HCT116 (cell line): Measurements from ENCODE around the gene CAMSAP1. TPM values are rescaled to one million over a fixed set of nuclear protein-coding genes. Genes with fewer than 3 reads are reported as not detected.

Experiments used
- ATAC-seq: fragments of 200-7000 bp; cut with Tn5 transposase; 2 replicates; pipeline ENCODE4 v1.9.1; 2020; ENCODE audit warnings: mild to moderate bottlenecking, moderate library complexity
- BruUV-seq: library from RNA; stranded (reverse); fragments of 400-500 nt; replicated peaks from 2 replicates; lab custom pipeline; 2021; lab: Mats Ljungman, UMichigan
- CTCF ChIA-PET: fragments of 300-600 bp; sonication (Branson Sonifier 250); formaldehyde crosslinking; loops from one replicate; lab custom pipeline; 2021; ENCODE audit warnings: antibody characterized with exemption; lab: Charles Lee
- POLR2A ChIA-PET: fragments of 300-600, 350-600 bp; sonication (Branson Sonifier 250); formaldehyde crosslinking; loops from one replicate; lab custom pipeline; 2021; ENCODE audit warnings: antibody characterized with exemption; lab: Charles Lee
- RAD21 ChIA-PET, 2 experiments: fragments of 300-600 bp; sonication (Branson Sonifier 250); formaldehyde crosslinking; loops; one replicate each; lab custom pipeline; 2023; ENCODE audit warnings: low total read pairs in 2 of 2; ENCODE audit not compliant: uncharacterized antibody in 2 of 2, unreplicated experiment in 2 of 2, low non-redundant PET in 1 of 2; lab: Charles Lee
- DNase-seq: peaks from one replicate; pipeline ENCODE4 v3.0.0-alpha.2; 2010; ENCODE audit warnings: low read depth, low spot score
- H2AFZ ChIP-seq: fragments of 200-600 bp; shearing (Covaris generic), sonication (generic); 2 replicates; pipeline ENCODE4 v1.6.1; 2017; ENCODE audit warnings: low read depth, mixed run types, mixed read lengths, antibody characterized with exemption, low read length; ENCODE audit not compliant: poor library complexity, severe bottlenecking
- H3K27ac ChIP-seq: 2 replicates; pipeline ENCODE4 v1.5.1; 2012; ENCODE audit warnings: low read depth, low read length
- H3K27me3 ChIP-seq: fragments of 200-600 bp; sonication (generic); 2 replicates; pipeline ENCODE4 v1.6.1; 2016; ENCODE audit warnings: mixed run types, low read length, mixed read lengths; ENCODE audit not compliant: insufficient read depth
- H3K36me3 ChIP-seq, 2 experiments: fragments of 200-500 bp in 1 of 2; fragments of 200-600 bp in 1 of 2; sonication (Bioruptor generic) in 1 of 2; sonication (generic) in 1 of 2; 2 replicates each; pipeline versions ENCODE4 v1.5.1 to v1.6.1; 2014 to 2016; ENCODE audit warnings: low read length in 2 of 2, inconsistent platforms in 1 of 2, mixed read lengths in 1 of 2, mixed run types in 1 of 2; ENCODE audit not compliant: insufficient read depth in 2 of 2, control insufficient read depth in 1 of 2
- H3K4me1 ChIP-seq, 2 experiments: fragments of 200-600 bp in 1 of 2; sonication (generic) in 1 of 2; 2 replicates each; pipeline versions ENCODE4 v1.5.1 to v1.6.1; 2012 to 2017; ENCODE audit warnings: low read length in 2 of 2, inconsistent platforms in 1 of 2, mild to moderate bottlenecking in 1 of 2, mixed read lengths in 1 of 2, mixed run types in 1 of 2, moderate library complexity in 1 of 2; ENCODE audit not compliant: insufficient read depth in 2 of 2, control insufficient read depth in 1 of 2
- H3K4me2 ChIP-seq: fragments of 200-600 bp; sonication (generic); 2 replicates; pipeline ENCODE4 v1.6.1; 2017; ENCODE audit warnings: mixed run types, low read length, mixed read lengths
- H3K4me3 ChIP-seq, 2 experiments: fragments of 200-600 bp in 1 of 2; sonication (generic) in 1 of 2; replicated peaks in 1 of 2; 2 replicates each; pipeline ENCODE4 v1.5.1; 2011 to 2016; ENCODE audit warnings: low read length in 2 of 2, control low read depth in 1 of 2, low read depth in 1 of 2, mild to moderate bottlenecking in 1 of 2, mixed read lengths in 1 of 2, mixed run types in 1 of 2
- H3K79me2 ChIP-seq: fragments of 200-600 bp; sonication (generic); 2 replicates; pipeline ENCODE4 v1.6.1; 2017; ENCODE audit warnings: mild to moderate bottlenecking, mixed run types, low read length, moderate library complexity, mixed read lengths; ENCODE audit not compliant: insufficient read depth
- H3K9ac ChIP-seq: fragments of 200-600 bp; sonication (generic); 2 replicates; pipeline ENCODE4 v1.6.1; 2016; ENCODE audit warnings: low read length, mixed read lengths
- H3K9me2 ChIP-seq: fragments of 200-600 bp; sonication (generic), shearing (Covaris generic); 2 replicates; pipeline ENCODE4 v1.6.1; 2017; ENCODE audit warnings: mixed run types, mild to moderate bottlenecking, moderate library complexity; ENCODE audit not compliant: insufficient read depth
- H3K9me3 ChIP-seq, 2 experiments: fragments of 200-500 bp in 1 of 2; fragments of 200-600 bp in 1 of 2; sonication (Bioruptor generic) in 1 of 2; sonication (generic) in 1 of 2; 2 replicates each; pipeline ENCODE4 v1.6.1; 2014 to 2017; ENCODE audit warnings: low read length in 2 of 2, mixed read lengths in 2 of 2, inconsistent platforms in 1 of 2, low read depth in 1 of 2, mild to moderate bottlenecking in 1 of 2, mixed run types in 1 of 2, moderate library complexity in 1 of 2; ENCODE audit not compliant: control insufficient read depth in 1 of 2, insufficient read depth in 1 of 2
- H4K20me1 ChIP-seq: fragments of 200-600 bp; sonication (generic), shearing (Covaris generic); 2 replicates; pipeline ENCODE4 v1.6.1; 2017; ENCODE audit warnings: mixed run types, mild to moderate bottlenecking, moderate library complexity; ENCODE audit not compliant: insufficient read depth
- CTCF ChIP-seq, 3 experiments: fragments of 200-600 bp in 1 of 3; sonication (generic) in 1 of 3; IDR thresholded peaks in 2 of 3; conservative IDR thresholded peaks in 1 of 3; 2 replicates each; pipeline ENCODE4 v1.5.1; 2012 to 2017; ENCODE audit warnings: low read depth in 2 of 3, low read length in 2 of 3, antibody characterized with exemption in 1 of 3, borderline replicate concordance in 1 of 3, control low read depth in 1 of 3, mild to moderate bottlenecking in 1 of 3, mixed read lengths in 1 of 3, mixed run types in 1 of 3, moderate library complexity in 1 of 3; ENCODE audit not compliant: insufficient read depth in 1 of 3
- EZH2 ChIP-seq: fragments of 200-600 bp; sonication (generic); IDR thresholded peaks from 2 replicates; pipeline ENCODE4 v1.6.1; 2017; ENCODE audit warnings: antibody characterized with exemption, mixed run types
- JUND ChIP-seq: IDR thresholded peaks from 2 replicates; pipeline ENCODE4 v1.6.1; 2012
- RAD21 ChIP-seq: IDR thresholded peaks from 2 replicates; pipeline ENCODE4 v1.6.1; 2012; ENCODE audit warnings: low read depth, mild to moderate bottlenecking
- intact Hi-C: fragments of 100-400 bp; cut with micrococcal nuclease; formaldehyde crosslinking; loops from 2 replicates; pipeline ENCODE4 v1.10.0; 2022
- total RNA-seq: library from RNA; stranded (reverse); gene quantifications from one replicate; pipeline ENCODE4 v1.2.1, GENCODE V29; 2021; ENCODE audit not compliant: unreplicated experiment

The CAMSAP1 gene
- total RNA-seq, 1 experiment from 2014 or later, result 33.1 TPM

GRCh38 chr9:135805422-135806022 lies 101.8 kb downstream of the CAMSAP1 start:
- POLR2A ChIA-PET, result no interaction called here
- CTCF ChIA-PET, result no interaction called here

More at GRCh38 chr9:135805422-135806022, 101.8 kb downstream of the CAMSAP1 start:
- H3K4me3 ChIP-seq, result no peak overlapping the region
- TF ChIP-seq JUND, result no peak
- TF ChIP-seq CTCF (IDR thresholded peaks at IDR 0.05 in 2 of 3, conservative IDR thresholded peaks at IDR 0.05 in 1 of 3; ENCODE audit: borderline replicate concordance in 1 of 3, insufficient read depth in 1 of 3, low read depth in 2 of 3, low read length in 2 of 3), result no peak
- no peak for TF ChIP-seq EZH2
- no peak for TF ChIP-seq RAD21
- BruUV-seq, result no TSS peak
- H4K20me1 ChIP-seq, result no peaks in the 10 kb centered on the region
- RAD21 ChIA-PET, result no interaction called here
- no peak overlapping the region for H3K9ac ChIP-seq
- H3K9me2 ChIP-seq, result no peaks in the 10 kb centered on the region
- H3K4me2 ChIP-seq, result no peak overlapping the region
- DNase-seq, result no peak
- H3K79me2 ChIP-seq, result no peaks in the 10 kb centered on the region
- peaks cover 6 to 7% of the 10 kb centered on the region in 2 experiments for H3K36me3 ChIP-seq
- H3K27ac ChIP-seq, result no peak overlapping the region
- no peaks in the 10 kb centered on the region for H3K9me3 ChIP-seq
- no peaks in the 10 kb centered on the region for H3K27me3 ChIP-seq
- intact Hi-C loops, result no loop called here
- H2AFZ ChIP-seq, result no peak overlapping the region
- peaks cover 0 to 4% of the 10 kb centered on the region in 2 experiments; a peak in 1 of 4 replicates for H3K4me1 ChIP-seq
- ATAC-seq, result no peak
